ENCODE data around the gene FTO.

The FTO gene

DNA sequence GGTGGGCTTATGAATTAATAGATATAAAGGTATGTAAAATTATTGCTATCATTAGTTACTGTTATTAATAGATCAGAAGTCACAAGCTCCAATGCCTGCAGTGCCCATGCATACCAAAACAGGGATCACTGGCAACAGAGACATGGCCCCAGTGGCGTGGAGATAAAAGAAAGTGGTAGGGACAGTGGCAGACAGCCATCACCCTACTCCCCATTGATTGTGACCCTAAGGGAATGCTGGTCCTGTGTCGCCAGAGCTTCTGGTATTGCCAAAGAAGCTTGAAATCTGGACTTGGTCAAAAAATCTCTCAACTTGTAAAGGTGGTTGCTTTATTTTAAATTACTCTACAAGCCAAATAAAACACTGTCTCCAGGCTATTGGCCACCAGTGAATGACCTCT, 303.5 kb downstream of the FTO start:
- TF ChIP-seq CTCF (IDR thresholded peaks at IDR 0.05; ENCODE audit: low read depth, low read length, missing control alignments): no peak
- no peak for DNase-seq (ENCODE audit: low read depth)
- no peak overlapping the region for H3K4me3 ChIP-seq (ENCODE audit: low read depth, low read length)

- TF ChIP-seq CTCF (IDR thresholded peaks at IDR 0.05; ENCODE audit: low read depth, low read length, missing control alignments): no peak
- H3K4me3 ChIP-seq (ENCODE audit: low read depth, low read length): no peak overlapping the region
- DNase-seq (ENCODE audit: low read depth): no peak
Observed at GRCh38 chr16:54009464-54010176, 305.7 kb downstream of the FTO start.

DNA sequence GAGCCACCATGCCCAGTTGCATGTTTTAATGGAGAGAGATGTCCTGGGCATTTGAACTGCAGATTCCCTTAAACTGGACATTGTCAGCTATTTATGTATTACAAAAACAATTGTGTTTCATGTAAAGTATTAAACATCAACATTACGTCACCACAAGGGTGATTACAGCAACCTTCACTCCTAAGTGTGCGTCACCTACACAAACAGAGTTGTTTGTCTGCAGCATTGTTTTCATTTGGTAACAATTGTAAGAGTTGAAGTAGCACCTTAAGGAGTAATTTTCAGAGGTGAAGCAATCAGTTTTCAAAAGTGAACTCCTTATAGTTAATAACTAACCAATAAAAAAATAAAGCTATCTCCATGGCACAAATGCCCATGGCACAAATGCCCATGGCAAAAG, 311.2 kb downstream of the FTO start:
- DNase-seq (ENCODE audit: low read depth): no peak
- no peak overlapping the region for H3K4me3 ChIP-seq (ENCODE audit: low read depth, low read length)
- no peak for TF ChIP-seq CTCF (IDR thresholded peaks at IDR 0.05; ENCODE audit: low read depth, low read length, missing control alignments)

DNA sequence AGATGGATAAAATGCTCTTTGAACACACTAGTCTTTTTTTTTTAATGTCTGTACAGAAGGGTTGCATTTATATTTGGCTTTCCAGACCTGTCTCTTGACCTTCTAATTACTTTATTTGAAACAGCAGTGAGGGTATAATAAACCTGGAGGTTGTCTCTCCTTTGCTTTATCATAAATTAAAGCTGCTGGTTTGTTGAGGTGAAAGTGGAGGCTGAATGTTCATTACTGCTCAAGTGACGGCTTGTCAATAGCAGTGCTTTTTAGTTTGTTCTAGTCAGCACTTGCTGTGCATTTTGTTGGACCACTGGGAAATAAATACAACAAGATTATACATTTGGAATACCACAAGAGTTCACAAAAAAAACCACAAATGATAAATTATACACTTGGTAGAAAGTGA, 318.4 kb downstream of the FTO start:
- no peak overlapping the region for H3K4me3 ChIP-seq (ENCODE audit: low read depth, low read length)
- no peak for DNase-seq (ENCODE audit: low read depth)
- no peak for TF ChIP-seq CTCF (IDR thresholded peaks at IDR 0.05; ENCODE audit: low read depth, low read length, missing control alignments)

DNA sequence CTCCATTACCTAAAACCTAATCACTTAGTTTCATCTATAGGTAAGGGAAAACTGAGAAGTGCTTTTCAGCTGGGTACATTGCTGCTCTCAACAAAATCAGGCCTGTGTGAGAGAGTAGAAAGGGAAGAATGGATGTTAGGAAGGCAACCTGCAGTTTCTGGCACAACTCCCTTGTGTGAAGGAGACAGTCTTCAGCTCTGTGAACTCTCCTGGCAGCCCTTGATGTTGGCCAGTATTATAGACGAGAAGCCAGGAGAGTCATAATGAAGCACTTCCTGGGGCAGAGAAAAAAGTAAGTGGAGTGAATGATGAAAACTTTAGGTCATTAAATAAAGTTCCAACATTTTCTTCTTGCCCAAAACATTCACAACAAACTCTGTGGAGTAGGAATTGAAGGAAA, 322.5 kb downstream of the FTO start:
- no peak overlapping the region for H3K4me3 ChIP-seq (ENCODE audit: low read depth, low read length)
- DNase-seq (ENCODE audit: low read depth): no peak
- TF ChIP-seq CTCF (IDR thresholded peaks at IDR 0.05; ENCODE audit: low read depth, low read length, missing control alignments): no peak

DNA sequence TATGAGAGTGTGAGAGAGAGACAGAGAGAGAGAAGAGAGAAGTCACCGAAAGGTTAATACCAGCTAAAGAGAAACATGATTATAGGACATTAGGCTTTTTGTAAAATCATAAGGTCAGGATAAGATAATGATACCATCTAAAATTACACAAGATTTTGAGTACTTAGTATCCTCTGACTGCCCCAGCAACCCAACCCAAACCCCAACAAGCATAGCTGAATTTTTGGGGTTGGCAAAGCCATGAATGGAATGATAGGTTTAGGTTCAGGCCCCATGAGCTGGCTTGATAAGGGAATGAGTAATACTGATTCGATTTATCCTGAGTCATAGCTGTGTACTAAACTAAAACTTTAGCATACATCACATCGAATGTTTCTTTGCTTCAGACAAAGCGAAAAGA, 323.1 kb downstream of the FTO start:
- TF ChIP-seq CTCF (IDR thresholded peaks at IDR 0.05; ENCODE audit: low read depth, low read length, missing control alignments): no peak
- no peak for DNase-seq (ENCODE audit: low read depth)
- H3K4me3 ChIP-seq (ENCODE audit: low read depth, low read length): no peak overlapping the region

DNA sequence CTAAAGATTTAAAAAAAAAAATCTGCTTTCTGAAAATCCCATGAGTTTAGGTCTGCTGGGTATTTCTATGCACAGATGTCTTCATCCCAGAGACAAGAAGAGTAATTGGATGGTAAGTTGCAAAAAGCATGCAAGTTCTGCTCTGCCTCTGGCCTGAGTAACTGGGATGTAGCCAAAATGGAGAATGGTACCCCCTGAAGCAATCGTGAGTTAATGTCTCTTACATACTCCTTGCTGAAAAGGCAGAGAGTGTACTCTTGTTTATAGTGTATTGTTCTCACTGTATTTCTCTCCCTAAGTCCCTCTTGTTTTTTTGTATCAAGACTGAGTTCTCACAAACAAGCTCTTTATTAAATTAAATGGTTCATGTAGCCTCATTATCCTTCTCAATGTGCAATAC, 323.6 kb downstream of the FTO start:
- no peak overlapping the region for H3K4me3 ChIP-seq (ENCODE audit: low read depth, low read length)
- no peak for DNase-seq (ENCODE audit: low read depth)
- TF ChIP-seq CTCF (IDR thresholded peaks at IDR 0.05; ENCODE audit: low read depth, low read length, missing control alignments): no peak
